GM12878 (cell line): ENCODE data around the gene NR1H4. TPM values are rescaled to one million over a fixed set of nuclear protein-coding genes. Genes with fewer than 3 reads are reported as not detected.

Source experiments
- ATAC-seq: fragments of 200-7000 bp; cut with Tn5 transposase; 3 replicates; pipeline ENCODE4 v1.9.1; 2020; ENCODE audit warnings: mild to moderate bottlenecking, moderate library complexity
- BruUV-seq: library from RNA; stranded (reverse); fragments of 400-500 nt; replicated peaks from 2 replicates; lab custom pipeline; 2021; lab: Mats Ljungman, UMichigan
- CTCF ChIA-PET: fragments of 300-600 bp; sonication (Branson Sonifier 250); formaldehyde crosslinking; extraction: SDS; loops from one replicate; lab custom pipeline; 2021; ENCODE audit warnings: inconsistent platforms; lab: Yijun Ruan, JAX
- POLR2A ChIA-PET: fragments of 350-600 bp; formaldehyde crosslinking; extraction: SDS; loops from one replicate; lab custom pipeline; 2021; ENCODE audit warnings: inconsistent platforms; lab: Charles Lee
- RAD21 ChIA-PET: fragments of 300-600 bp; sonication (Branson Sonifier 250); formaldehyde crosslinking; loops from one replicate; lab custom pipeline; 2023; ENCODE audit warnings: antibody characterized with exemption; ENCODE audit not compliant: unreplicated experiment; lab: Charles Lee
- SMC1A ChIA-PET: fragments of 300-600 bp; sonication (Branson Sonifier 250); formaldehyde crosslinking; loops from one replicate; lab custom pipeline; 2023; ENCODE audit not compliant: unreplicated experiment, uncharacterized antibody; lab: Charles Lee
- DNase-seq: peaks from one replicate; pipeline ENCODE4 v3.0.0-alpha.2; 2011; ENCODE audit warnings: low read depth, low spot score
- FAIRE-seq: peaks from 3 replicates; lab custom pipeline; 2011; peaks lifted over from hg19 to GRCh38; lab: Jason Lieb, UNC
- H2AFZ ChIP-seq: 2 replicates; pipeline ENCODE4 v1.6.0; 2011; ENCODE audit warnings: low read depth, low read length, control low read depth; ENCODE audit not compliant: control insufficient read depth
- H3K27ac ChIP-seq: 2 replicates; pipeline ENCODE4 v1.5.1; 2011; ENCODE audit warnings: control low read depth; ENCODE audit not compliant: control insufficient read depth, insufficient read depth
- H3K27me3 ChIP-seq, 2 experiments: replicated peaks in 1 of 2; 2 replicates each; pipeline versions ENCODE4 v1.6.0 to v1.6.1; 2011; ENCODE audit warnings: low read length in 1 of 2; ENCODE audit not compliant: control insufficient read depth in 2 of 2, insufficient read depth in 2 of 2
- H3K36me3 ChIP-seq, 2 experiments: 2 replicates each; pipeline ENCODE4 v1.5.1; 2011; ENCODE audit warnings: low read length in 1 of 2; ENCODE audit not compliant: control insufficient read depth in 2 of 2, insufficient read depth in 2 of 2
- H3K4me1 ChIP-seq: 2 replicates; pipeline ENCODE4 v1.6.1; 2011; ENCODE audit warnings: mild to moderate bottlenecking, low read length, moderate library complexity, mixed read lengths; ENCODE audit not compliant: control insufficient read depth, insufficient read depth
- H3K4me2 ChIP-seq: 2 replicates; pipeline ENCODE4 v1.6.0; 2011; ENCODE audit warnings: control low read depth; ENCODE audit not compliant: control insufficient read depth, insufficient read depth
- H3K4me3 ChIP-seq: fragments of 200-600 bp; sonication (generic); 2 replicates; pipeline ENCODE4 v1.5.1; 2016
- H3K79me2 ChIP-seq: 2 replicates; pipeline ENCODE4 v1.6.0; 2011; ENCODE audit warnings: low read length; ENCODE audit not compliant: control insufficient read depth, insufficient read depth
- H3K9ac ChIP-seq: 2 replicates; pipeline ENCODE4 v1.8.0; 2011; ENCODE audit warnings: low read length, control low read depth, mixed read lengths; ENCODE audit not compliant: control insufficient read depth, insufficient read depth
- H3K9me3 ChIP-seq: replicated peaks from 3 replicates; pipeline ENCODE4 v1.5.1; 2011; ENCODE audit warnings: mild to moderate bottlenecking, low read length; ENCODE audit not compliant: control insufficient read depth, insufficient read depth
- H4K20me1 ChIP-seq: 2 replicates; pipeline ENCODE4 v1.6.0; 2011; ENCODE audit not compliant: control insufficient read depth, insufficient read depth
- CEBPZ ChIP-seq: fragments of 150-350 bp; IDR thresholded peaks from 2 replicates; pipeline ENCODE4 v1.6.1; 2016; ENCODE audit warnings: low read depth, low read length
- EED ChIP-seq: sonication (generic); IDR thresholded peaks from 2 replicates; pipeline ENCODE4 v1.6.1; 2016; ENCODE audit warnings: antibody characterized with exemption, low read depth
- IKZF1 ChIP-seq: fragments of 450-650 bp; conservative IDR thresholded peaks from 2 replicates; pipeline ENCODE4 v1.6.1; 2017; ENCODE audit warnings: antibody characterized with exemption, mild to moderate bottlenecking
- IRF4 ChIP-seq: IDR thresholded peaks from 2 replicates; pipeline ENCODE4 v1.6.1; 2011; ENCODE audit warnings: low read depth, low read length
- JUND ChIP-seq: IDR thresholded peaks from 2 replicates; pipeline ENCODE4 v1.6.1; 2012; ENCODE audit warnings: low read depth, mild to moderate bottlenecking, low read length, improper control_type of control experiment, moderate library complexity
- MEF2B ChIP-seq: fragments of 450-650 bp; IDR thresholded peaks from 2 replicates; pipeline ENCODE4 v1.6.1; 2018; ENCODE audit warnings: mild to moderate bottlenecking, moderate library complexity; ENCODE audit not compliant: partially characterized antibody, poor library complexity, severe bottlenecking
- NR2F1 ChIP-seq: fragments of 450-650 bp; conservative IDR thresholded peaks from 2 replicates; pipeline ENCODE4 v1.6.1; 2017; ENCODE audit warnings: mild to moderate bottlenecking
- POU2F2 ChIP-seq: IDR thresholded peaks from 3 replicates; pipeline ENCODE4 v1.6.1; 2011; ENCODE audit warnings: low read depth, mild to moderate bottlenecking, low read length, borderline replicate concordance
- RAD51 ChIP-seq: fragments of 450-650 bp; IDR thresholded peaks from 2 replicates; pipeline ENCODE4 v1.6.1; 2016; ENCODE audit warnings: moderate library complexity, mild to moderate bottlenecking, inconsistent platforms
- SIX5 ChIP-seq: IDR thresholded peaks from 2 replicates; pipeline ENCODE4 v1.6.1; 2011; ENCODE audit warnings: mild to moderate bottlenecking, low read depth, low read length, moderate library complexity; ENCODE audit not compliant: severe bottlenecking
- SMARCA5 ChIP-seq: fragments of 450-650 bp; IDR thresholded peaks from 2 replicates; pipeline ENCODE4 v1.6.1; 2017; ENCODE audit warnings: mild to moderate bottlenecking
- STAT1 ChIP-seq: fragments of 450-650 bp; conservative IDR thresholded peaks from 2 replicates; pipeline ENCODE4 v1.6.1; 2014; ENCODE audit warnings: antibody characterized with exemption, mild to moderate bottlenecking
- TCF3 ChIP-seq: IDR thresholded peaks from 2 replicates; pipeline ENCODE4 v1.6.1; 2012; ENCODE audit warnings: low read depth, mild to moderate bottlenecking, low read length, borderline replicate concordance; ENCODE audit not compliant: insufficient read depth
- USF1 ChIP-seq: IDR thresholded peaks from 2 replicates; pipeline ENCODE4 v1.6.1; 2011; ENCODE audit warnings: borderline replicate concordance, low read depth, mild to moderate bottlenecking, moderate library complexity, mixed read lengths, low read length; ENCODE audit not compliant: insufficient read depth; ENCODE audit errors: extremely low read length
- ZBED1 ChIP-seq: IDR thresholded peaks from 2 replicates; pipeline ENCODE4 v1.6.1; 2016; ENCODE audit warnings: borderline replicate concordance
- ZBTB33 ChIP-seq: fragments of 450-650 bp; IDR thresholded peaks from 2 replicates; pipeline ENCODE4 v1.6.1; 2017; ENCODE audit warnings: mild to moderate bottlenecking
- WGBS: methylation state at CpG from one replicate; pipeline ENCODE4 v1.1.6; 2016; ENCODE audit warnings: low lambda C conversion rate; ENCODE audit not compliant: insufficient replicate concordance, insufficient coverage; ENCODE audit errors: missing lambda C conversion rate; 5-methylcytosine and 5-hydroxymethylcytosine counted together
- in situ Hi-C: fragments of 300-500 bp; cut with MboI; formaldehyde crosslinking; loops from 9 replicates; pipeline ENCODE4 v1.14.3; 2018; ENCODE audit warnings: mixed read lengths
- intact Hi-C: fragments of 100-400 bp; cut with micrococcal nuclease; formaldehyde crosslinking; loops from one replicate; pipeline ENCODE4 v1.14.2; 2022; ENCODE audit not compliant: unreplicated experiment
- polyA plus RNA-seq, 11 experiments: library from polyadenylated mRNA; depleted of rRNA in 4 of 11; unstranded in 6 of 11; stranded (reverse) in 5 of 11; fragments of >200 nt; fragmentation: Nextera tagmentation in 4 of 11; fragmentation: Illumina TruSeq in 1 of 11; extraction: Ambion mirVana in 4 of 11; extraction: Trizol in 1 of 11; gene quantifications; 1 replicate in 1 of 11; 2 replicates in 10 of 11; pipeline versions ENCODE4 v1.2.1 to v1.2.3, GENCODE V29; 2011 to 2016; ENCODE audit warnings: inconsistent platforms in 2 of 11, missing spikeins in 2 of 11, low read depth in 1 of 11
- total RNA-seq, 4 experiments: library from RNA; depleted of rRNA in 3 of 4; stranded (reverse); fragments of >200 nt in 3 of 4; fragmentation: Illumina TruSeq in 1 of 4; extraction: Trizol in 1 of 4; gene quantifications; 2 replicates each; pipeline versions ENCODE4 v1.2.1 to v1.2.3, GENCODE V29; 2013 to 2021

NR1H4 gene
- total and polyA plus RNA-seq, 10 of the 15 experiments (the other 5 are each of a cell fraction or from before 2014, with no cell fraction given): 0.04 TPM; not detected in 9

- BruUV-seq: no TSS peak
- 3% methylated on average over 2 of the region's 2 CpGs for WGBS
These were observed 40.0 kb upstream of the NR1H4 start for GRCh38 chr12:100433701-100434100.

More at GRCh38 chr12:100433701-100434100, 40.0 kb upstream of the NR1H4 start:
- Histone ChIP-seq H3K4me3 (no peak overlapping the region), H3K4me2 (no peak overlapping the region), H3K4me1 (no peaks in the 10 kb centered on the region), H3K27ac (no peak overlapping the region), H3K9ac (no peak overlapping the region), H2AFZ (no peak overlapping the region), H3K36me3 (no peaks in the 10 kb centered on the region), H3K79me2 (no peaks in the 10 kb centered on the region), H3K9me3 (no peaks in the 10 kb centered on the region), H3K27me3 (no peaks in the 10 kb centered on the region), H4K20me1 (no peaks in the 10 kb centered on the region)
- in situ Hi-C loops (no loop called here), intact Hi-C loops (no loop called here)
- TF ChIP-seq USF1 (no peak), NR2F1 (no peak), IKZF1 (no peak), MEF2B (no peak), SIX5 (no peak), JUND (no peak), RAD51 (no peak), ZBED1 (no peak), POU2F2 (no peak), STAT1 (no peak), ZBTB33 (no peak), IRF4 (no peak), SMARCA5 (no peak), EED (no peak), CEBPZ (no peak), TCF3 (no peak)
- DNase-seq (no peak), FAIRE-seq (no peak), ATAC-seq (no peak)
- ChIA-PET SMC1A (no interaction called here), RAD21 (no interaction called here), POLR2A (no interaction called here), CTCF (no interaction called here)
